H1 (cell line): ENCODE data around the gene PTPRG. TPM values are rescaled to one million over a fixed set of nuclear protein-coding genes. Genes with fewer than 3 reads are reported as not detected.

Source experiments
- CTCF ChIA-PET: fragments of 300-600 bp; sonication (Branson Sonifier 250); formaldehyde crosslinking; loops from one replicate; lab custom pipeline; 2021; ENCODE audit not compliant: partially characterized antibody; lab: Charles Lee
- POLR2A ChIA-PET: fragments of 300-600 bp; sonication (Branson Sonifier 250); formaldehyde crosslinking; loops from one replicate; lab custom pipeline; 2021; ENCODE audit warnings: inconsistent platforms; ENCODE audit not compliant: partially characterized antibody; lab: Charles Lee
- DNase-seq, 2 experiments: peaks; one replicate each; pipeline versions ENCODE4 v3.0.0 to v3.0.0-alpha.2; 2010 to 2022; ENCODE audit warnings: low spot score in 2 of 2, low read depth in 1 of 2, mixed read lengths in 1 of 2
- FAIRE-seq: peaks from 2 replicates; lab custom pipeline; 2011; peaks lifted over from hg19 to GRCh38; lab: Jason Lieb, UNC
- H2AFZ ChIP-seq: 2 replicates; pipeline ENCODE4 v1.8.1; 2012; ENCODE audit warnings: low read length, inconsistent platforms
- H2AK5ac ChIP-seq: 2 replicates; pipeline ENCODE4 v1.6.1; 2013; ENCODE audit warnings: low read depth, low read length
- H2BK120ac ChIP-seq: replicated peaks from 2 replicates; pipeline ENCODE3; 2013; ENCODE audit warnings: low read depth, low read length, inconsistent platforms
- H2BK12ac ChIP-seq: 2 replicates; pipeline ENCODE4 v1.6.1; 2013; ENCODE audit warnings: low read depth, low read length
- H2BK15ac ChIP-seq: 2 replicates; pipeline ENCODE4 v1.6.1; 2013; ENCODE audit warnings: low read length
- H2BK20ac ChIP-seq: 2 replicates; pipeline ENCODE4 v1.6.1; 2013; ENCODE audit warnings: low read length
- H2BK5ac ChIP-seq: 2 replicates; pipeline ENCODE4 v1.6.1; 2013; ENCODE audit warnings: low read depth, low read length
- H3K14ac ChIP-seq: 2 replicates; pipeline ENCODE4 v1.6.1; 2013; ENCODE audit warnings: inconsistent platforms; ENCODE audit not compliant: insufficient read length
- H3K18ac ChIP-seq: 2 replicates; pipeline ENCODE4 v1.6.1; 2013; ENCODE audit warnings: low read length; ENCODE audit errors: extremely low read depth
- H3K23ac ChIP-seq: 2 replicates; pipeline ENCODE4 v1.6.1; 2013; ENCODE audit warnings: inconsistent platforms; ENCODE audit not compliant: insufficient read length
- H3K23me2 ChIP-seq: 2 replicates; pipeline ENCODE4 v1.6.1; 2013; ENCODE audit warnings: low read depth, low read length
- H3K27ac ChIP-seq: 2 replicates; pipeline ENCODE4 v1.6.1; 2011; ENCODE audit warnings: low read depth, low read length, inconsistent platforms
- H3K27me3 ChIP-seq, 4 experiments: replicated peaks in 1 of 4; 1 replicate in 1 of 4; 2 replicates in 3 of 4; pipeline versions ENCODE4 v1.6.1 to v1.8.1; 2011 to 2013; ENCODE audit warnings: low read length in 3 of 4, mild to moderate bottlenecking in 3 of 4, inconsistent platforms in 2 of 4, mixed read lengths in 2 of 4, moderate library complexity in 1 of 4; ENCODE audit not compliant: control insufficient read depth in 3 of 4, insufficient read depth in 3 of 4; ENCODE audit errors: extremely low read depth in 1 of 4
- H3K36me3 ChIP-seq, 4 experiments: 2 replicates each; pipeline versions ENCODE4 v1.6.1 to v1.8.1; 2011 to 2013; ENCODE audit warnings: mild to moderate bottlenecking in 4 of 4, low read length in 3 of 4, moderate library complexity in 2 of 4, control low read depth in 1 of 4, inconsistent platforms in 1 of 4; ENCODE audit not compliant: insufficient read depth in 4 of 4, control insufficient read depth in 2 of 4
- H3K4ac ChIP-seq: replicated peaks from 2 replicates; pipeline ENCODE3; 2013; ENCODE audit warnings: low read length, low read depth, mixed read lengths, inconsistent platforms; ENCODE audit not compliant: insufficient read length
- H3K4me1 ChIP-seq, 4 experiments: replicated peaks in 1 of 4; 1 replicate in 1 of 4; 2 replicates in 3 of 4; pipeline versions ENCODE4 v1.6.1 to v1.8.1; 2011 to 2013; ENCODE audit warnings: low read length in 3 of 4, inconsistent platforms in 2 of 4, mixed read lengths in 1 of 4; ENCODE audit not compliant: insufficient read depth in 4 of 4, control insufficient read depth in 3 of 4
- H3K4me2 ChIP-seq, 2 experiments: 2 replicates each; pipeline versions ENCODE4 v1.6.1 to v1.8.1; 2011 to 2013; ENCODE audit warnings: low read depth in 2 of 2, low read length in 2 of 2, control low read depth in 1 of 2, inconsistent platforms in 1 of 2, mild to moderate bottlenecking in 1 of 2; ENCODE audit not compliant: insufficient read depth in 1 of 2
- H3K4me3 ChIP-seq, 4 experiments: fragments of 200-600, 300-600 bp in 1 of 4; sonication (generic), shearing (Covaris generic), sonication (Bioruptor Twin) in 1 of 4; 2 replicates each; pipeline versions ENCODE4 v1.5.1 to v1.8.1; 2011 to 2016; ENCODE audit warnings: low read length in 4 of 4, low read depth in 3 of 4, control low read depth in 2 of 4, inconsistent platforms in 2 of 4, mild to moderate bottlenecking in 2 of 4, mixed read lengths in 1 of 4, moderate library complexity in 1 of 4; ENCODE audit not compliant: insufficient read depth in 2 of 4; ENCODE audit errors: extremely low read depth in 1 of 4
- H3K56ac ChIP-seq: replicated peaks from 2 replicates; pipeline ENCODE3; 2013; ENCODE audit warnings: low read depth, mild to moderate bottlenecking, mixed read lengths, low read length, inconsistent platforms; ENCODE audit not compliant: insufficient read length
- H3K79me1 ChIP-seq: 2 replicates; pipeline ENCODE4 v1.6.1; 2013; ENCODE audit warnings: low read depth, low read length, control low read depth
- H3K79me2 ChIP-seq, 2 experiments: 2 replicates each; pipeline versions ENCODE4 v1.6.1 to v1.8.1; 2012 to 2013; ENCODE audit warnings: low read length in 2 of 2, mild to moderate bottlenecking in 2 of 2, inconsistent platforms in 1 of 2; ENCODE audit not compliant: insufficient read depth in 2 of 2, control insufficient read depth in 1 of 2
- H3K9ac ChIP-seq, 4 experiments: replicated peaks in 1 of 4; 1 replicate in 1 of 4; 2 replicates in 3 of 4; pipeline versions ENCODE4 v1.6.1 to v1.8.1; 2011 to 2013; ENCODE audit warnings: low read depth in 3 of 4, low read length in 3 of 4, control low read depth in 2 of 4, mild to moderate bottlenecking in 2 of 4, moderate library complexity in 2 of 4, inconsistent platforms in 1 of 4; ENCODE audit errors: extremely low read depth in 1 of 4
- H3K9me3 ChIP-seq, 2 experiments: 2 replicates each; pipeline versions ENCODE4 v1.6.1 to v1.8.1; 2012 to 2013; ENCODE audit warnings: mild to moderate bottlenecking in 2 of 2, moderate library complexity in 2 of 2, control low read depth in 1 of 2, inconsistent platforms in 1 of 2, low read depth in 1 of 2, low read length in 1 of 2, mixed read lengths in 1 of 2; ENCODE audit not compliant: insufficient read depth in 2 of 2
- H4K20me1 ChIP-seq, 2 experiments: replicated peaks in 1 of 2; 2 replicates each; pipeline versions ENCODE3 to v1.8.1; 2011 to 2013; ENCODE audit warnings: inconsistent platforms in 2 of 2, low read length in 2 of 2, mild to moderate bottlenecking in 1 of 2; ENCODE audit not compliant: insufficient read depth in 2 of 2, control insufficient read depth in 1 of 2
- H4K5ac ChIP-seq: 2 replicates; pipeline ENCODE4 v1.6.1; 2013; ENCODE audit warnings: low read length, low read depth, mixed read lengths, inconsistent platforms; ENCODE audit not compliant: insufficient read length
- H4K8ac ChIP-seq: 2 replicates; pipeline ENCODE4 v1.8.0; 2013; ENCODE audit warnings: mild to moderate bottlenecking, moderate library complexity, low read length, inconsistent platforms; ENCODE audit not compliant: insufficient read depth; ENCODE audit errors: extremely low read depth
- H4K91ac ChIP-seq: replicated peaks from 2 replicates; pipeline ENCODE3; 2013; ENCODE audit warnings: low read length, mixed read lengths, inconsistent platforms; ENCODE audit not compliant: insufficient read length
- GABPA ChIP-seq: IDR thresholded peaks from 2 replicates; pipeline ENCODE4 v1.6.1; 2011; ENCODE audit warnings: mild to moderate bottlenecking, low read length, moderate library complexity, borderline replicate concordance; ENCODE audit not compliant: insufficient read depth
- WGBS, 2 experiments: shearing (Covaris generic) in 1 of 2; methylation state at CpG; one replicate each; pipeline versions ENCODE4 v1.1.6 to v1.1.7; 2013 to 2015; ENCODE audit warnings: low lambda C conversion rate in 2 of 2, mixed read lengths in 2 of 2, inconsistent platforms in 1 of 2, low coverage in 1 of 2, missing lambda C conversion rate in 1 of 2; ENCODE audit not compliant: insufficient replicate concordance in 2 of 2, insufficient coverage in 1 of 2, insufficient read length in 1 of 2; ENCODE audit errors: extremely low coverage in 1 of 2, missing lambda C conversion rate in 1 of 2; 5-methylcytosine and 5-hydroxymethylcytosine counted together
- polyA plus RNA-seq, 7 experiments: library from polyadenylated mRNA; depleted of rRNA in 3 of 7; stranded (reverse) in 5 of 7; unstranded in 2 of 7; fragments of >200 nt in 5 of 7; fragments of 200-250 nt in 2 of 7; gene quantifications; 1 replicate in 5 of 7; 2 replicates in 1 of 7; 4 replicates in 1 of 7; pipeline versions ENCODE4 v1.2.1 to v1.2.3, GENCODE V29; 2011 to 2013; ENCODE audit warnings: missing spikeins in 2 of 7, mixed read lengths in 2 of 7
- total RNA-seq: library from RNA; stranded (reverse); fragmentation: NEBNext Ultra II Directional; extraction: Animal tissue kit (Norgen Biotek cat#: 25700); gene quantifications from 2 replicates; pipeline ENCODE4 v1.2.1, GENCODE V29; 2021

The PTPRG gene
- total and polyA plus RNA-seq, 2 of the 8 experiments (the other 6 are each of a cell fraction or from before 2014, with no cell fraction given): 23.3 to 96.2 TPM

DNA sequence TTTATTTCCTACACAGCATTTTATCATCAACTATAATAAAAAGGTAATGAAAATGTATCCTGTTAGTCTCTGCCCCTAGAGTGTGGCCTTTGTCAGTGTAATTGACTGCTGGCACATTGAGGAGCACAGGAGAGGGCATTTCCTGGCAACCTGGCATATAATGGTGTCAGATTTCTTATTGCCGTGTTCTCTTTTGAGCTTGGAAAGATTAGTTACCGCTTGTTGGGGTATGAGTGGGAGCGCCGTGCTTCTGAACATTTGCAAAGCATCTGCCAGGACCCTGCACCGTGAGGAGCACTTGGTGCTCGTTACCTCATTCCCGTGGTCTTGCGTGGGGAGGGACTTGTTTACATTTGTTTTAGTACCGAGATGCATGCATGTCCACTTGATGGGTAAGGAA lies 124.4 kb downstream of the PTPRG start:
- no peak overlapping the region for H4K5ac ChIP-seq
- H3K18ac ChIP-seq: no peak overlapping the region
- 0 out of 2 replicates have a peak overlapping the region, but pooled peaks have one; percentile 44 for H2AK5ac ChIP-seq
- peaks cover 15% of the 10 kb centered on the region for H3K79me1 ChIP-seq
- peaks cover 25 to 70% (median 54%) of the 10 kb centered on the region in 4 experiments for H3K4me1 ChIP-seq
- ChIA-PET CTCF (interaction anchor here (1.3 kb wide), 2 partner anchors 55 to 120 kb away, joined by 3 to 5 read pairs; no protein-coding TSS in a partner anchor), POLR2A (interaction anchor here (0.9 to 2.4 kb wide), 3 partner anchors 8 to 125 kb away, joined by 3 to 12 read pairs (median 6); no protein-coding TSS in a partner anchor)
- H2BK120ac ChIP-seq: no peak overlapping the region
- H3K79me2 ChIP-seq: peaks cover 10 to 85% of the 10 kb centered on the region in 2 experiments; a peak in 3 of 4 replicates
- H3K4ac ChIP-seq: no peak overlapping the region
- no peak overlapping the region for H2BK15ac ChIP-seq
- H4K8ac ChIP-seq: no peak overlapping the region
- H4K91ac ChIP-seq: peak overlapping the region; percentile 47
- peak overlapping the region; percentile 2; the same call in 1 of the 2 replicates for H2BK5ac ChIP-seq
- H3K56ac ChIP-seq: no peak overlapping the region
- H3K9ac ChIP-seq: no peak overlapping the region
- 69% methylated on average over 9 of the region's 9 CpGs; no CpG with 5 or more reads in 1 of the 2 experiments for WGBS, 2 experiments
- 0 out of 2 replicates have a peak overlapping the region, but pooled peaks have one; percentile 7 for H2BK12ac ChIP-seq
- peaks cover 0 to 4% (median 0%) of the 10 kb centered on the region in 4 experiments; a peak in 1 of 7 replicates for H3K27me3 ChIP-seq
- H3K4me2 ChIP-seq: no peak overlapping the region
- H3K14ac ChIP-seq: no peak overlapping the region
- no peak overlapping the region for H3K27ac ChIP-seq
- no peak for DNase-seq
- peak overlapping the region; percentile 87; the same call in 1 of the 2 replicates for H2BK20ac ChIP-seq
- no peak for FAIRE-seq
- no peaks in the 10 kb centered on the region for H3K23me2 ChIP-seq
- H4K20me1 ChIP-seq: peaks cover 6 to 12% of the 10 kb centered on the region in 2 experiments
- no peak overlapping the region for H2AFZ ChIP-seq
- no peak overlapping the region for H3K4me3 ChIP-seq
- H3K36me3 ChIP-seq: peaks cover 0 to 4% (median 0%) of the 10 kb centered on the region in 4 experiments; a peak in 1 of 8 replicates
- H3K9me3 ChIP-seq: no peaks in the 10 kb centered on the region
- H3K23ac ChIP-seq: no peak overlapping the region
- TF ChIP-seq GABPA: no peak
